Upper lobe of left lung (tissue), 6 donors: Measurements from ENCODE around the gene CFAP92. TPM values are rescaled to one million over a fixed set of nuclear protein-coding genes. Genes with fewer than 3 reads are reported as not detected.

Experiments
- ATAC-seq, 2 donors: fragments of 200-7000 bp; cut with Tn5 transposase; one replicate each; pipeline ENCODE4 v1.9.1; 2022; ENCODE audit warnings: mild to moderate bottlenecking in 2 of 2, moderate library complexity in 2 of 2; ENCODE audit not compliant: low FRiP score in 2 of 2
- DNase-seq, 2 donors: peaks; one replicate each; pipeline ENCODE4 v3.0.0-alpha.2; 2019 to 2020
- H3K27ac ChIP-seq, 4 donors: fragments of 200-600 bp; sonication (generic); one replicate each; pipeline ENCODE4 v1.5.1; 2016 to 2019
- H3K27me3 ChIP-seq, 4 donors: fragments of 200-600 bp; sonication (generic); one replicate each; pipeline ENCODE4 v1.5.1; 2017 to 2019
- H3K36me3 ChIP-seq, 4 donors: fragments of 200-600 bp; sonication (generic); one replicate each; pipeline ENCODE4 v1.5.1; 2016 to 2019
- H3K4me1 ChIP-seq, 4 donors: fragments of 200-600 bp; sonication (generic); one replicate each; pipeline ENCODE4 v1.5.1; 2018 to 2019
- H3K4me3 ChIP-seq, 4 donors: fragments of 200-600 bp; sonication (generic); one replicate each; pipeline ENCODE4 v1.5.1; 2017 to 2019; ENCODE audit warnings: mild to moderate bottlenecking in 2 of 4, moderate library complexity in 1 of 4
- H3K9me3 ChIP-seq, 4 donors: fragments of 200-600 bp; sonication (generic); one replicate each; pipeline ENCODE4 v1.5.1; 2018 to 2019
- EP300 ChIP-seq, 4 donors: sonication (generic); formaldehyde crosslinking; IDR thresholded peaks; one replicate each; pipeline ENCODE4 v1.5.1; 2017; ENCODE audit warnings: antibody characterized with exemption in 4 of 4, control low read depth in 2 of 4
- POLR2A ChIP-seq, 4 donors: fragments of 450-650 bp; IDR thresholded peaks; one replicate each; pipeline ENCODE4 v1.5.1; 2016 to 2017; ENCODE audit warnings: antibody characterized with exemption in 4 of 4, mild to moderate bottlenecking in 2 of 4
- WGBS, 2 donors: methylation state at CpG; one replicate each; pipeline ENCODE4 v1.1.5; 2017 to 2018; 5-methylcytosine and 5-hydroxymethylcytosine counted together
- small RNA-seq, 4 donors: library from RNA; depleted of rRNA; stranded (forward); fragments of <200 nt; gene quantifications; one replicate each; pipeline ENCODE3, GENCODE V24; 2016
- total RNA-seq, 6 donors: library from RNA; depleted of rRNA in 4 of 6; stranded (reverse); fragments of >200 nt in 4 of 6; gene quantifications; one replicate each; pipeline versions ENCODE4 v1.1.0 to v1.2.1, GENCODE V29; 2016 to 2021
- TF ChIP-seq, protein P1 (sequence below), 6 experiments: fragments of 450-650 bp in 4 of 6; fragments of 200-600 bp in 2 of 6; sonication (generic) in 2 of 6; IDR thresholded peaks; one replicate each; pipeline ENCODE4 v1.5.1; 2016 to 2019; ENCODE audit warnings: antibody characterized with exemption in 6 of 6
- donor health status: DM: no; HTN: no; CAD: no; lungs with moderate emphysema.
- donor health status: DM: no; HTN: yes; CAD: no; lungs with severe emphysema.

The CFAP92 gene
- total RNA-seq, 6 donors from 2014 or later: 0.66 to 21.3 (median 5.0) TPM

GRCh38 chr3:128861491-128861890, 132.4 kb downstream of the CFAP92 start:
- H3K4me3 ChIP-seq: no peak overlapping the region
- no peak for TF ChIP-seq EP300 (IDR thresholded peaks at IDR 0.05)
- no peak for TF ChIP-seq POLR2A (IDR thresholded peaks at IDR 0.05)
- TF ChIP-seq, protein P1, sequence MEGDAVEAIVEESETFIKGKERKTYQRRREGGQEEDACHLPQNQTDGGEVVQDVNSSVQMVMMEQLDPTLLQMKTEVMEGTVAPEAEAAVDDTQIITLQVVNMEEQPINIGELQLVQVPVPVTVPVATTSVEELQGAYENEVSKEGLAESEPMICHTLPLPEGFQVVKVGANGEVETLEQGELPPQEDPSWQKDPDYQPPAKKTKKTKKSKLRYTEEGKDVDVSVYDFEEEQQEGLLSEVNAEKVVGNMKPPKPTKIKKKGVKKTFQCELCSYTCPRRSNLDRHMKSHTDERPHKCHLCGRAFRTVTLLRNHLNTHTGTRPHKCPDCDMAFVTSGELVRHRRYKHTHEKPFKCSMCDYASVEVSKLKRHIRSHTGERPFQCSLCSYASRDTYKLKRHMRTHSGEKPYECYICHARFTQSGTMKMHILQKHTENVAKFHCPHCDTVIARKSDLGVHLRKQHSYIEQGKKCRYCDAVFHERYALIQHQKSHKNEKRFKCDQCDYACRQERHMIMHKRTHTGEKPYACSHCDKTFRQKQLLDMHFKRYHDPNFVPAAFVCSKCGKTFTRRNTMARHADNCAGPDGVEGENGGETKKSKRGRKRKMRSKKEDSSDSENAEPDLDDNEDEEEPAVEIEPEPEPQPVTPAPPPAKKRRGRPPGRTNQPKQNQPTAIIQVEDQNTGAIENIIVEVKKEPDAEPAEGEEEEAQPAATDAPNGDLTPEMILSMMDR (IDR thresholded peaks at IDR 0.05): no peak
- H3K27me3 ChIP-seq: no peaks in the 10 kb centered on the region
- DNase-seq (no peak), ATAC-seq (no peak)
- H3K27ac ChIP-seq: no peak overlapping the region
- H3K9me3 ChIP-seq: peaks cover 14 to 36% (median 26%) of the 10 kb centered on the region in 4 donors
- 86 to 92% methylated on average over 2 to 6 of the region's 6 CpGs for WGBS, 2 donors
- H3K36me3 ChIP-seq: no peaks in the 10 kb centered on the region
- H3K4me1 ChIP-seq: peaks cover 0 to 10% (median 6%) of the 10 kb centered on the region in 4 donors

Small RNA genes within 50 kb of the gene (small RNA-seq; reads per million reads assigned to genes)
- gene AC112484.4: 0 reads per million in 4 donors

Other genes with a start within 250 kb of the CFAP92 start
- 10 to 100 TPM; 32.5 to 80.7 (median 44.0) TPM for gene ACAD9, start 114.5 kb downstream of the CFAP92 start, total RNA-seq
- gene EFCC1, start 7.2 kb upstream of the CFAP92 start, total RNA-seq: 10 to 100 TPM in 3 of 6 donors, 1 to 10 TPM in 3; 3.1 to 20.6 (median 11.4) TPM
- 10 to 100 TPM in 1 of 6 donors, 1 to 10 TPM in 2, under 1 TPM in 2, not detected in 1; 0.47 to 12.0 (median 4.3) TPM for gene GP9, start 66.7 kb upstream of the CFAP92 start, total RNA-seq
- gene RAB43, start 127.7 kb upstream of the CFAP92 start, total RNA-seq: 10 to 100 TPM; 19.0 to 54.2 (median 34.0) TPM
- gene ISY1, start 167.0 kb upstream of the CFAP92 start, total RNA-seq: 10 to 100 TPM; 14.2 to 34.8 (median 19.6) TPM
- 100 to 1,000 TPM; 185 to 426 (median 312) TPM for gene CNBP, start 189.8 kb upstream of the CFAP92 start, total RNA-seq